K562 (cell line): ENCODE measurements around the gene ARHGAP10. TPM values are rescaled to one million over a fixed set of nuclear protein-coding genes. Genes with fewer than 3 reads are reported as not detected.

Experiments
- ATAC-seq: fragments of 200-7000 bp; cut with Tn5 transposase; 3 replicates; pipeline ENCODE4 v1.9.1; 2020; ENCODE audit warnings: moderate library complexity
- BruUV-seq: library from RNA; stranded (reverse); fragments of 400-500 nt; replicated peaks from 2 replicates; lab custom pipeline; 2021; lab: Mats Ljungman, UMichigan
- CTCF ChIA-PET: fragments of 300-600 bp; formaldehyde crosslinking; extraction: SDS; loops from one replicate; lab custom pipeline; 2021; ENCODE audit warnings: low intra/inter-chr PET ratio; lab: Yijun Ruan, JAX
- POLR2A ChIA-PET: fragments of 300-600, 350-650 bp; sonication (Branson Sonifier 250); formaldehyde crosslinking; extraction: SDS; loops from one replicate; lab custom pipeline; 2021; ENCODE audit warnings: antibody characterized with exemption, inconsistent platforms; lab: Yijun Ruan, JAX
- DNase-seq, 4 experiments: peaks; one replicate each; pipeline versions ENCODE4 v3.0.0 to v3.0.0-alpha.2; 2011 to 2018; ENCODE audit warnings: low spot score in 3 of 4, mixed read lengths in 3 of 4; ENCODE audit errors: extremely low read depth in 1 of 4
- FAIRE-seq: peaks from 2 replicates; lab custom pipeline; 2011; peaks lifted over from hg19 to GRCh38; lab: Jason Lieb, UNC
- H2AFZ ChIP-seq: 2 replicates; pipeline ENCODE4 v1.6.0; 2011; ENCODE audit warnings: low read depth, low read length, control low read depth, inconsistent platforms
- H3K27ac ChIP-seq: fragments of 200-600 bp; 3 replicates; pipeline ENCODE4 v1.8.0; 2011; ENCODE audit warnings: low read depth, mild to moderate bottlenecking, control low read depth, inconsistent platforms, low read length, moderate library complexity, mixed read lengths; ENCODE audit errors: extremely low read depth
- H3K27me3 ChIP-seq, 2 experiments: fragments of 300-600 bp in 1 of 2; 2 replicates in 1 of 2; 3 replicates in 1 of 2; pipeline versions ENCODE4 v1.6.0 to v1.8.0; 2011; ENCODE audit warnings: inconsistent platforms in 2 of 2, low read length in 2 of 2, mild to moderate bottlenecking in 1 of 2, mixed read lengths in 1 of 2, moderate library complexity in 1 of 2; ENCODE audit not compliant: control insufficient read depth in 2 of 2, insufficient read depth in 2 of 2
- H3K36me3 ChIP-seq: fragments of 300-600 bp; 3 replicates; pipeline ENCODE4 v1.8.0; 2011; ENCODE audit warnings: mild to moderate bottlenecking, low read length, inconsistent platforms; ENCODE audit not compliant: control insufficient read depth, insufficient read depth
- H3K4me1 ChIP-seq, 2 experiments: fragments of 200-600 bp in 1 of 2; replicated peaks in 1 of 2; 2 replicates in 1 of 2; 3 replicates in 1 of 2; pipeline versions ENCODE4 v1.5.1 to v1.8.0; 2011; ENCODE audit warnings: inconsistent platforms in 2 of 2, low read length in 2 of 2, mild to moderate bottlenecking in 1 of 2, mixed read lengths in 1 of 2, moderate library complexity in 1 of 2; ENCODE audit not compliant: control insufficient read depth in 2 of 2, insufficient read depth in 2 of 2
- H3K4me2 ChIP-seq: 2 replicates; pipeline ENCODE4 v1.6.1; 2011; ENCODE audit warnings: low read length, control low read depth, inconsistent platforms, mixed read lengths; ENCODE audit not compliant: insufficient read depth
- H3K4me3 ChIP-seq: fragments of 200-600 bp; sonication (generic), shearing (Covaris generic); 2 replicates; pipeline ENCODE4 v1.5.1; 2016; ENCODE audit warnings: control low read depth, inconsistent platforms
- H3K79me2 ChIP-seq: fragments of 200-600 bp; 3 replicates; pipeline ENCODE4 v1.8.0; 2011; ENCODE audit warnings: low read length, inconsistent platforms; ENCODE audit not compliant: control insufficient read depth, insufficient read depth
- H3K9ac ChIP-seq, 2 experiments: 2 replicates each; pipeline versions ENCODE4 v1.6.0 to v1.6.1; 2011; ENCODE audit warnings: low read depth in 2 of 2, low read length in 2 of 2, control low read depth in 1 of 2, inconsistent platforms in 1 of 2, mild to moderate bottlenecking in 1 of 2, mixed read lengths in 1 of 2; ENCODE audit not compliant: insufficient read depth in 1 of 2
- H3K9me1 ChIP-seq: one replicate; pipeline ENCODE4 v1.6.0; 2011; ENCODE audit warnings: inconsistent platforms, mild to moderate bottlenecking, low read length, moderate library complexity; ENCODE audit not compliant: control insufficient read depth, insufficient read depth
- H3K9me3 ChIP-seq: replicated peaks from 2 replicates; pipeline ENCODE4 v1.5.1; 2011; ENCODE audit warnings: low read depth, low read length, inconsistent platforms; ENCODE audit not compliant: control insufficient read depth, insufficient read depth
- H4K20me1 ChIP-seq: replicated peaks from 2 replicates; pipeline ENCODE4 v1.6.1; 2011; ENCODE audit warnings: low read length, inconsistent platforms, mixed read lengths; ENCODE audit not compliant: control insufficient read depth, insufficient read depth
- ATF1 ChIP-seq, 2 experiments: fragments of 450-650 bp in 1 of 2; IDR thresholded peaks; 2 replicates each; pipeline ENCODE4 v1.6.1; 2016; ENCODE audit warnings: missing compliant biosample characterization in 1 of 2, missing genetic modification characterization in 1 of 2
- CREB1 ChIP-seq, 2 experiments: sonication (generic) in 1 of 2; formaldehyde crosslinking in 1 of 2; IDR thresholded peaks; 2 replicates each; pipeline versions ENCODE4 v1.6.1 to v1.8.0; 2012 to 2022; ENCODE audit warnings: inconsistent platforms in 1 of 2, mild to moderate bottlenecking in 1 of 2, missing genetic modification reagents in 1 of 2, moderate library complexity in 1 of 2
- CTBP1 ChIP-seq: fragments of 450-650 bp; IDR thresholded peaks from 2 replicates; pipeline ENCODE4 v1.6.1; 2016; ENCODE audit warnings: borderline replicate concordance
- DNMT1 ChIP-seq: fragments of 450-650 bp; IDR thresholded peaks from 2 replicates; pipeline ENCODE4 v1.6.1; 2016; ENCODE audit warnings: antibody characterized with exemption, mild to moderate bottlenecking
- ELF1 ChIP-seq: fragments of 200-800 bp; sonication (Bioruptor generic); IDR thresholded peaks from 2 replicates; pipeline ENCODE4 v1.6.1; 2016; ENCODE audit warnings: missing genetic modification characterization, missing compliant biosample characterization
- NFIC ChIP-seq: fragments of 450-650 bp; IDR thresholded peaks from 2 replicates; pipeline ENCODE4 v1.6.1; 2017; ENCODE audit warnings: mild to moderate bottlenecking, inconsistent platforms
- OTX1 ChIP-seq: fragments of 450-650 bp; formaldehyde crosslinking; IDR thresholded peaks from 2 replicates; pipeline ENCODE4 v1.4.0; 2022; ENCODE audit warnings: mild to moderate bottlenecking
- RB1 ChIP-seq: fragments of 450-650 bp; IDR thresholded peaks from 2 replicates; pipeline ENCODE4 v1.6.1; 2017; ENCODE audit warnings: low read depth, mild to moderate bottlenecking
- SMARCA5 ChIP-seq: fragments of 450-650 bp; IDR thresholded peaks from 2 replicates; pipeline ENCODE4 v1.6.1; 2016
- SRSF7 ChIP-seq: fragments of 200-400 bp; formaldehyde crosslinking; optimal IDR thresholded peaks from 2 replicates; pipeline ENCODE3; 2017; ENCODE audit warnings: mild to moderate bottlenecking, low read depth, low read length
- STAT5A ChIP-seq: IDR thresholded peaks from 2 replicates; pipeline ENCODE4 v1.6.1; 2012; ENCODE audit warnings: low read length, inconsistent platforms, borderline replicate concordance
- TAF9B ChIP-seq: fragments of 450-650 bp; IDR thresholded peaks from 2 replicates; pipeline ENCODE4 v1.6.1; 2018; ENCODE audit warnings: mild to moderate bottlenecking; ENCODE audit not compliant: partially characterized antibody
- ZBTB11 ChIP-seq, 3 experiments: fragments of 200-800 bp in 1 of 3; fragments of 250-450 bp in 1 of 3; fragments of 450-650 bp in 1 of 3; sonication (Bioruptor Pico) in 1 of 3; sonication (Bioruptor generic) in 1 of 3; formaldehyde crosslinking in 1 of 3; IDR thresholded peaks; 2 replicates each; pipeline versions ENCODE4 v1.6.1 to v1.8.0; 2016 to 2022; ENCODE audit warnings: mild to moderate bottlenecking in 2 of 3, missing genetic modification characterization in 2 of 3, missing compliant biosample characterization in 1 of 3, moderate library complexity in 1 of 3
- ZBTB12 ChIP-seq: fragments of 250-450 bp; sonication (Bioruptor Pico); IDR thresholded peaks from 2 replicates; pipeline ENCODE4 v1.4.0; 2020
- ZNF444 ChIP-seq: fragments of 250-450 bp; sonication (Bioruptor Pico); IDR thresholded peaks from 2 replicates; pipeline ENCODE4 v1.4.0; 2020; ENCODE audit warnings: mild to moderate bottlenecking, moderate library complexity
- WGBS: fragments of 100-300 bp; shearing (Covaris generic); methylation state at CpG from one replicate; pipeline ENCODE4 v1.1.6; 2016; ENCODE audit warnings: low coverage, mixed read lengths; ENCODE audit not compliant: insufficient coverage; ENCODE audit errors: missing lambda C conversion rate; 5-methylcytosine and 5-hydroxymethylcytosine counted together
- in situ Hi-C: fragments of 300-500 bp; cut with MboI; formaldehyde crosslinking; loops from 4 replicates; pipeline ENCODE4 v1.15.0; 2018; ENCODE audit warnings: inconsistent platforms, mixed read lengths
- intact Hi-C: fragments of 100-400 bp; cut with micrococcal nuclease; formaldehyde crosslinking; loops from 2 replicates; pipeline ENCODE4 v1.14.2; 2022
- polyA plus RNA-seq, 8 experiments: library from polyadenylated mRNA; depleted of rRNA in 4 of 8; stranded (reverse) in 5 of 8; unstranded in 3 of 8; fragments of >200 nt; fragmentation: Nextera tagmentation in 2 of 8; fragmentation: Illumina TruSeq in 1 of 8; extraction: Ambion mirVana in 2 of 8; extraction: Trizol in 1 of 8; gene quantifications; 2 replicates each; pipeline versions ENCODE4 v1.2.1 to v1.2.3, GENCODE V29; 2011 to 2014; ENCODE audit warnings: inconsistent platforms in 1 of 8, missing spikeins in 1 of 8
- total RNA-seq, 7 experiments: library from RNA; depleted of rRNA in 6 of 7; stranded (reverse); fragments of >200 nt in 6 of 7; fragmentation: Illumina TruSeq in 2 of 7; extraction: Trizol in 2 of 7; gene quantifications; 2 replicates each; pipeline versions ENCODE4 v1.2.1 to v1.2.3, GENCODE V29; 2011 to 2021; ENCODE audit warnings: low replicate concordance in 1 of 7

Gene ARHGAP10
- total and polyA plus RNA-seq, 9 of the 15 experiments (the other 6 are each of a cell fraction or from before 2014, with no cell fraction given) = 0.03 to 0.22 (median 0.06) TPM; not detected in 3

GRCh38 chr4:148101790-148102189, 369.9 kb downstream of the ARHGAP10 start:
- no peak overlapping the region for H3K4me2 ChIP-seq
- H3K9me3 ChIP-seq = no peaks in the 10 kb centered on the region
- no peaks in the 10 kb centered on the region for H3K4me1 ChIP-seq
- no TSS peak for BruUV-seq
- ATAC-seq (no peak), FAIRE-seq (no peak), DNase-seq (no peak)
- in situ Hi-C loops (no loop called here), intact Hi-C loops (no loop called here)
- TF ChIP-seq CTBP1 (no peak), RB1 (no peak), ZNF444 (no peak), SRSF7 (no peak), ZBTB12 (CRISPR knock-in tag) (no peak), NFIC (no peak), CREB1 (IDR thresholded peaks at IDR 0.05) (no peak), CREB1 (CRISPR knock-in tag; IDR thresholded peaks at IDR 0.05) (no peak), STAT5A (no peak), DNMT1 (no peak), OTX1 (CRISPR knock-in tag) (no peak), TAF9B (no peak), SMARCA5 (no peak), ZBTB11 (CRISPR knock-in tag; IDR thresholded peaks at IDR 0.05) (no peak), ATF1 (CRISPR knock-in tag; IDR thresholded peaks at IDR 0.05) (no peak), ATF1 (tag; IDR thresholded peaks at IDR 0.05) (no peak), ELF1 (tag) (no peak)
- no peaks in the 10 kb centered on the region for H3K9me1 ChIP-seq
- H3K4me3 ChIP-seq = no peak overlapping the region
- no peaks in the 10 kb centered on the region for H3K79me2 ChIP-seq
- no peak overlapping the region for H2AFZ ChIP-seq
- no peaks in the 10 kb centered on the region for H3K27me3 ChIP-seq
- 2% methylated on average over 4 of the region's 4 CpGs for WGBS
- no peak overlapping the region for H3K27ac ChIP-seq
- ChIA-PET POLR2A (interaction anchor here (0.5 kb wide), 1 partner anchor 53 kb away, joined by 3 read pairs; no protein-coding TSS in a partner anchor), CTCF (no interaction called here)
- no peaks in the 10 kb centered on the region for H3K36me3 ChIP-seq
- no peak overlapping the region for H3K9ac ChIP-seq
- H4K20me1 ChIP-seq = no peaks in the 10 kb centered on the region
